Glomerular visceral epithelial cell (primary cell): Measurements from ENCODE around the gene OR51B6.
A peak's percentile ranks its signal among the peaks of the same experiment; 100 is the strongest.
"Not testable (repeated sequence)": the region's sequence is repeated elsewhere in the genome, so short reads cannot be mapped to it uniquely, and the experiment has no call there.

Source experiments
- DNase-seq: peaks from one replicate; pipeline ENCODE4 v3.0.0-alpha.2; 2016; ENCODE audit errors: extremely low spot score

OR51B6 gene

DNA sequence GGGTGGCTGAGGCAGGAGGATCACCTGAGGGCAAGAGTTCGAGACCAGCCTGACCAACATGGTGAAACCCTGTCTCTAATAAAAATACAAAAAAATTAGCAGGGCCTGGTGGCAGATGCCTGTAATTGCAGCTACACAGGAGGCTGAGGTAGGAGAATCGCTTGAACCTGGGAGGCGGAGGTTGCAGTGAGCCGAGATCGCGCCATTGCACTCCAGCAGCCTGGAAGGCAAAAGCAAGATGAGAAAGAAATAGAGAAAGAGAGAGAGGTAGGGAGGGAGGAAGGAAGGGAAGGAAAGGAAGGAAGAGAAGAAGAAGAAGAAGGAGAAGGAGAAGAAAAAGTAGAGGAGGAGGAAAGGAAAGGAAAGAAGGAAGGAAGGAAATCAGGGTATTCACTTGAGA is 15.1 kb downstream of the OR51B6 start:
- not testable (repeated sequence) for DNase-seq

DNA sequence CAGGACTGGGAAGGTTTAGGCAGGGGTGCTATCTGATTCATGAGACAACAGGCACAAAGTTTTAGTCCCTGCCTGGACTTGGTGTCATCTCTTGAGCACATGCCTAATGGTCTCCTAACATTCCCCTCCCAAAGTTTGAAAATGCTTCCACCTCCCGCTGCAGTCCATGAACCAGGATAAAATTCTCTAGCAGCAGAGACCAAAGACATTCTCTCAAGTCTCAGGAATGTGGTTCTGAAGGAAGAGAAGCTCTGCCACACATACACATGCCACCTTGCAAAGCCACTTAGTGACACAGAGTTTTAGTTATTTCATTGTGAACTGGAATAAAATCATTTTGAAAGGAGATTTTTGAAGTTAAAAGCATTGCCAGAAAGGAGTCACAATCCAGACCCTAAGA is 15.5 kb downstream of the OR51B6 start:
- DNase-seq, result peak; percentile 54

DNA sequence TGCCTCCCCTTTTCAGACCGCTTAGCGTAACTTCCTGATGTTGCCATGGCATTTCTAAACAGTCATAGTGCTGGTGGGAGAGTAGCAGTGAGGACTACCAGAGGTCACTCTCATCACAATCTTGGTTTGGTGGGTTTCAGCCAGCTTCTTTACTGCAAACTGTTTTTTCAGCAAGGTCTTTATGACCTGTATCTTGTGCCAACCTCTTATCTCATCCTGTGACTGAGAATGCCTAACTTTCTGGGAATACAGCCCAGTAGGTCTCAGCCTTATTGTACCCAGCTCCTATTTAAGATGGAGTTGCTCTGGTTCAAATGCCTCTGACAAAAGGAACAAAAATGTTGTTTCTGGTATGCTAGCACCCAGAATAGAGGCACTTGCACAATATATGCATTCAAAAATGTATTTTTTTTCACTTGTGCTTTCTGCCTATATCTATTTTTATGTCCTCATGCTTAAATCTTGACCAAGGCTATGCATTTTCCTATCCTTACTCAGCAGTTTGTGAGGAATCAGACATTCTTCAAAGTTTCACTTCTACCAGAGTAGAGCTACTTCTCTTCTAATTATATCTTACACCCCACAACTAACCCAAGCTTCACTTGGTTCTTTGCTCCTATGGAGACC is 16.3 kb downstream of the OR51B6 start:
- no peak for DNase-seq

DNA sequence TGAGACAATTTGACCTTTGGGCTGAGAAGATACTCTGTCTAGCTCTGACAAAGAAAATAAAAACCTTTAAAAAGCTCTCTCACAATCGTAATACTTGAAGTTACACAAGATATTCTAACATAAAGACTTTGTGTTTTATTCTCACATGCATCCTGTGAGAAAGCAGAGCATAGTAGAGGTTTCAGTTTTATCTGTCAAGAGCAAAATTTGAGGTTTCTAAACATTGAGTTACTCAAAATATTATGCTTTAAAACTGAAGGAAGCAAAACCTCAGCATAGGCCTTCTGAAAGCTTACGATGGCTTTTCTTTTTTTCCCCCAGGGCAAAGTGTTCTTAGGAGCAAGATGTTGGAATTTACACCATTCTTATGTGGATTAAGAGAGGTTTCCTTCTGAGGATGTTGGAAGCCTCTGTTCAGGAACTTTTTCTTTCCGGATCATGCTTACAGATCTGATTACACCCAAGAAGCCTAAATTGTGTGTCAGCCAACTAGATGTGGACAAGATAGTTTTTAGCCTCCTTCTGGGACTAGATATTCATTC is 17.3 kb downstream of the OR51B6 start:
- DNase-seq, result no peak

DNA sequence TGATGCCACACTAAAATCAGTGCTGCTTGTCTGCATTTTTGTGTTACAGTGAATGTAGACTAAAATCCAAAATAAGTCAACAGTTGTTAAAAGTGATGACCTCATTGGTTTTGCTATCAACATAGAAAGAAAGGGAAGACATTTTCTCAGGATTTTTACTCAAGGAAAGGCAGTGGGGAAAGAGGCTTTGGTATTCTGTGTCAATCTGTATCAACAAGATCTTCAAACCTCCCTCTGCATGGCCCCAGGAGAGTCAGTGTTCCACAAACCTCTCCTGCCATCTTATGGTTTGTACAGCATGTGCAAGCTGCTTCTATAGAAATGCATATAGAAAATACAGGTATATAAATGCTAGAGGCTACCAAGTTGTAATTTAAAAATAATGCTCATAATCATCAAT is 18.5 kb downstream of the OR51B6 start:
- peak; percentile 46 for DNase-seq

DNA sequence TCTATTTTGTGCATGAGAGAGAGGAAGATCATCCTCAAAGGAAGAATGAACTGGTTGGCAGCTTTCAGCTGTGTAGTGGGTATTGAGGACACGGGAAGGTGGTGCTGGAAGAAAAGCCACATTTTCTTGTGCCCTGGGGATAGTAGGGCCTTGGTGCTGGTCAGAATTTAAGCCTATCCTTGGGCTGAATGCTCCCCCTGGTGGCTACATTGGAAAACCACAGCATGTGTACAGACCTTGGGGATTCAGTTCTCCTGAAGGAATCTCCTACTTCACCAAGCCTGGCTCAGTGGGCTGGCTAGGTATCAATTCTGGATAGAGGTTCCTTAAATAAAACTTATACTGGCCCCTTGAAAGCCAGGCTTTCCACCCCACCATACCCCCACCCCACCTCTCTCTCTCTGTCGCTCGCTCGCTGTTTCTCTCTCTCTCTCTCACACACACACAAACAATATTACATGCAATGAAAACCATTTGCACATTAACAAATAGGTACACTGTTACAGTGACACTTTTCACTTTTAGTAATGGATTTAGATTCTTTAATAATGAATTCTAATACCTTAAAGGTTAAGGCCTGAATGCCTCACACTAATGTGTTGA is 29.5 kb downstream of the OR51B6 start:
- peak; percentile 61 for DNase-seq

DNA sequence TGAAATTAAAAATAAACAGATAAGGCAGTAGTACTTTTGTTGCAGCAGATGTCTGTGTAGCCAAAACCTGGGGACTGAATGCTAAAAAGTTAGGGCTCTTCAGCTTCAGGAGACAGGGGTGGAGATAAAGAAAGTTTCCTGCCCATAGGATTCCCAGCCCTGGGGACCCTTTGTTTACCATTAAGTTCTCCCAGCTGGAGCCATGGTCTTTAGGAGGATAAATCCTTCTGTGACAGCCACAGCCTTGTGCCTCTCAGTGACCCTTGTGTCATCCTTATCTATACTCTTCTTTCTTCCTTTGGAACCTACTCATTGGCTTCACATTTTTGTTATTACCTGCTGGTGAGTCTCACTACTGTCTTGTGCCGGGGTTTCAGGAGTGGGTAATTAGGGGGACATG is 32.3 kb downstream of the OR51B6 start, which contains the start of gene OR51M1:
TSS of gene OR51M1 (plus strand) at position 237 of the 400 bp plus-strand sequence. CDS start 5,587 bp downstream, outside the sequence.
- DNase-seq, result no peak

DNA sequence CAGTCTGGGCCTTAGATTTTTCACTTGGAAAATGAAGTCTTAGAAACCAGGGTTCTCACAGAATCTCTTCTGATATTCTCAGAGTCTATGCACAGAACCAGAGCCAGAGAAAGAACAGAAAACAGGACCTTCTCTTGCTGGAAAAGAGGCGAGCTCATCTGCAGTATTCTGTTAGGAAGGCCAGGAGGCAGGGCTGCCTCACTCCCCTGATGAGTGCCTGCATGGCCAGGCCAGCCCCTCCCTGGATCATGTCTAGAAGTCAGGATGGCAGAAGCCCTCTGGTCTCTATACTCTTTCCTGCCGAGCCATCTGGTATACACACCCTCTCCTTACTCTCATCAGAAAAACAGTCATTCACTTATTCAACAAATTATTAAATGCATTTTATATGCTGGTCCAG is 33.0 kb downstream of the OR51B6 start:
- DNase-seq, result no peak

DNA sequence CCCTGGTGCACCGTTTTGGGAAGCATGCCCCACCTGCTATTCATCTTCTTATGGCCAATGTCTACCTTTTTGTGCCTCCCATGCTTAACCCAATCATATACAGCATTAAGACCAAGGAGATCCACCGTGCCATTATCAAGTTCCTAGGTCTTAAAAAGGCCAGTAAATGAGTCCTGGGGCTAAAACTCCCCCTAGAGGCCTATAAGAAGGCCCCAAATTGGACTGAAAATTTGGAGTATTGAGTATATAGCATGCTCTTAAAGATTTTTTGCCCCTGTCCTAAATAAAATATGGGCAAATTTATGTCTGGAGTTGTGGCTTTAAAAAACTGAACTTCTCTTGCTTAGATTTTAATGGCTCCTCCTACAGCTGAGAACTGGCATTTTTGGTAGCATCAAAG is 38.9 kb downstream of the OR51B6 start:
- no peak for DNase-seq

DNA sequence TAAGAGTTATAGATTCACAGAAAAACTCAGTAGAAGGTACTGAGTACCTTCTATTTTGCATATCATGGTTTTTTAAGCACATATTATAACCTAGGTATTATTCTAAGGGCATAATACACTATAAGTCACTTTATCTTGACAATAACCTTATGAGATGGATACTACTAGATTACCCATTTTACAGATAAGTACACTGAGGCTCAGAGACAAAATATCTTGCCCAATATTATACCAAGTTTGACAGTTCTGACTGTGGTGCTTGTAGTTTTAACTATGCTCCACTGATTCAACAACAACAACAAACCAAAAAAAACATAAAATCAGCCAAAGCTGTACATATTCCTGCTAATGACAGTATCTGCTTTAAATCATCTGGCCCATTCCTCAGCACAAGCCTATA is 42.8 kb downstream of the OR51B6 start:
- no peak for DNase-seq

DNA sequence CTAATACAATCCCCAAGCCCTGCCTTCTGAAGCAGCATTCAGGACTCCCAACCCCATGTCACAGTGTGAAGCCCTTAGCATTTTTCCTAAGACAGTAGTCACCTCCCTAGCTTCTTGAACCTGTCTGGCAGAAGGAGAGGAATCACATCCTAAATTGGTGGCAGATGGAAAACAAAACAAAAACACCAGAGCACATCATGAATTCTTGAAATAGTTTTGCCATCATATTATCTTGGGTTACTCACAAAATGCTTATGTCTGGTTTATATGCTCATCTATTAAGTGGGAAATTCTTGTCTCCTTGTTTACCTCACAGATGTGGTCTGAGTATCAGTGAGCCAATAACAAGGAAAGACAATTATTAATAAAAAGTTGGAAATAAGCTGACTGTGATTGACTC is 47.6 kb downstream of the OR51B6 start:
- DNase-seq, result no peak
